Stimulated activated naive B cell treated with anti-CD40 and anti-IgM and Interleukin-4, amounts not matched to agents 10 μg/mL and 1 μg/mL and 100 μg/mL, for 72 hours (primary cell): ENCODE data around the gene CCDC69.
"Not testable (repeated sequence)": the region's sequence is repeated elsewhere in the genome, so short reads cannot be mapped to it uniquely, and the experiment has no call there.

Experiments used
- ATAC-seq, 2 donors: fragments of 150-1000 bp; cut with Tn5 transposase; replicated peaks; 2 replicates each; pipeline ENCODE4 v1.10.0; 2021; ENCODE audit warnings: moderate library complexity in 1 of 2
- DNase-seq: peaks from one replicate; pipeline ENCODE4 v3.0.0; 2021
- H3K27ac Mint-ChIP-seq: one replicate; pipeline ENCODE4 v1.8.0; 2022; ENCODE audit warnings: mild to moderate bottlenecking, mixed read lengths
- H3K27me3 Mint-ChIP-seq, 2 donors: one replicate each; pipeline ENCODE4 v1.8.0; 2022; ENCODE audit warnings: mixed read lengths in 2 of 2
- H3K36me3 Mint-ChIP-seq, 2 donors: one replicate each; pipeline ENCODE4 v1.8.0; 2022; ENCODE audit warnings: mixed read lengths in 2 of 2, mild to moderate bottlenecking in 1 of 2
- H3K4me1 Mint-ChIP-seq, 2 donors: one replicate each; pipeline ENCODE4 v1.8.0; 2022; ENCODE audit warnings: mixed read lengths in 2 of 2, mild to moderate bottlenecking in 1 of 2
- H3K4me3 Mint-ChIP-seq, 2 donors: one replicate each; pipeline ENCODE4 v1.8.0; 2022; ENCODE audit warnings: mild to moderate bottlenecking in 2 of 2, mixed read lengths in 2 of 2, moderate library complexity in 1 of 2
- H3K9me3 Mint-ChIP-seq, 2 donors: one replicate each; pipeline ENCODE4 v1.8.0; 2022; ENCODE audit warnings: mixed read lengths in 2 of 2, mild to moderate bottlenecking in 1 of 2

CCDC69 gene

DNA sequence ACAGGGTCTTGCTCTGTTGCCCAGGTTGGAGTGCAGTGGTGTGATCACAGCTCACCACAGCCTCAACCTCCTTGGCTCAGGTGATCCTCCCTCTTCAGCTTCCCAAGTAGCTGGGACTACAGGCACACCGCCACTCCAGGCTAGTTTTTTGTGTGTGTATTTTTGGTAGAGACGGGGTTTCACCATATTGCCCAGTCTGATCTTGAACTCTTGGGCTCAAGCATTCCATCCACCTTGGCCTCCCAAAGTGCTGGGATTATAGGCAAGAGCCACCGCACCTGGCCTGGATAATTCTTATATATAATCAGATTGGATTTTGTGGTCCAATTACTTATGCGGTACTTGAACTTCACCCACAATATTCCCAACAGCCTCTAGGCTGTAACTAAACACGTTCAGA is 19.8 kb downstream of the CCDC69 start:
- no peak for DNase-seq
- peaks cover 0 to 2% of the 10 kb centered on the region in 2 donors for H3K9me3 Mint-ChIP-seq
- H3K27ac Mint-ChIP-seq, result no peak overlapping the region
- no peaks in the 10 kb centered on the region for H3K27me3 Mint-ChIP-seq
- no peak overlapping the region for H3K4me3 Mint-ChIP-seq
- no peak for ATAC-seq
- H3K36me3 Mint-ChIP-seq, result peaks cover 28 to 45% of the 10 kb centered on the region in 2 donors
- peaks cover 38 to 60% of the 10 kb centered on the region in 2 donors for H3K4me1 Mint-ChIP-seq

DNA sequence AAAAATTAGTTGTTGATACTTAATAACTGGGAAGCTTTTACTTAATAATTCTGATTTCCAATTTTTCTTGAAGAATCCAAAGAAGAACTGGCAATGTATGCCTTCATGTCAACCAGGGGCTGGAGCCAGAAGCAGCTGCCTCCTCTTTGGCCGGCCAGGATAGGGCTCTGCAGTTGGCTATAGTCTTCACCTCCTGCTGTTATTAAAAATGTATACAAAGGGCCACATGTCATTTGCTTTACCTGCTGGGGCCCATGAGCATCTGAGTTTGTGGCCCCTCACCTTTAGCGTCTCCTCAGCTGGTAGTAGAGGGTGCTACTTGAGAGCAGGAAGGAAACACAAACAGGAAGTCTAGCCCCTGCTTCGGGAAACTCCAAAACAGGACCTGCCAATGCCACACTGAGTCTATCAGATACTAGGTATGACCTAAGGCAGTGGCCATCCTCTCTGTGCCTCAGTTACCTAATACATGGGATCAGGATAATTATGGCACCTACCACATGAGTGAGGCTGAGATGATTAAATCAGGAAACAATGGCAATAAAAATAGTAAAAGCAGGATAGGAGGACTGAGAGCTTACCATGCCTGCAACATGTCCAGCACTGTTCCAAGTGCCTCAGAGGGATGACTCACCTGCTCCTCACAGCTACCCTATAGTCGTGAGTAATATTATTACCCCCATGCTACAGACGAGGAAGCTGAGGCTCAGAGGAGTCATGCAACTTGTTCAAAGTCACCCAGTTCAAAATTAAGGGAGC is 21.3 kb downstream of the CCDC69 start:
- Mint-ChIP-seq H3K27ac (peak overlapping the region; percentile 57), H3K4me1 (peaks cover 31 to 46% of the 10 kb centered on the region in 2 donors), H3K27me3 (no peaks in the 10 kb centered on the region), H3K9me3 (peaks cover 0 to under 1% of the 10 kb centered on the region in 2 donors), H3K4me3 (no peak overlapping the region), H3K36me3 (peaks cover 27 to 53% of the 10 kb centered on the region in 2 donors)
- DNase-seq (no peak), ATAC-seq (peak; percentile 71 to 88)

DNA sequence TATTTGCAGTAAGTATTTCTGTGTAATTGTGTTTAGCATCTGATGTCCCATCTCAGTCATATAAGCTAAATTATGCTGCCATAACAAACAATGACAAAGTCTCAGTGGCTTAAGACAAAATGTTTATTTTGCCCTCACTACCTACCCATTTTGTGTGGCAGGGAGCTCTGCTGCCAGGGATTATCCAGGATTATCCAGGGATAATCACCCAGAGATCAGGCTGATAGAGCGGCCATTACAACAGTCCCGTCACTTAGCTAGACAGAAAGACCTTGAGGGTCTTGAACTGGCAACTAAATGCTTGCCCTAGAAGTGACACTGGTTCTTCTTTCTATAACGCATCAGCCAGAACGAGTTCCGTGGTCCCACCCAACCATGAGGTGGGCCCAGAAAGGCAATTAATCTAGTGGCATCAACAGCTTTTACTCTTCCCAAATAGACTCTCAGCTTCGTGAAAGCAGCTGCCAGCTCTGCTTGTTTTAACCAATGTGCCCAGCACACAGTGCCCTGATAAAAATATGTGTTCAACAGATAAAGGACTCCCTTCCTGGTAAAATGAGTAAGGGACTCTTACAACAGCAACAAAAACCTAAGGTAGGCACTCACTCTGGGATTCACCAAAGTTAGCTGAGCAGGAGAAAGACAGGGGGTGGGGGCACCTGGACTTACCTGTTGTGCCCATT is 22.8 kb downstream of the CCDC69 start:
- peaks cover 41 to 57% of the 10 kb centered on the region in 2 donors for H3K4me1 Mint-ChIP-seq
- H3K36me3 Mint-ChIP-seq, result peaks cover 37 to 66% of the 10 kb centered on the region in 2 donors

DNA sequence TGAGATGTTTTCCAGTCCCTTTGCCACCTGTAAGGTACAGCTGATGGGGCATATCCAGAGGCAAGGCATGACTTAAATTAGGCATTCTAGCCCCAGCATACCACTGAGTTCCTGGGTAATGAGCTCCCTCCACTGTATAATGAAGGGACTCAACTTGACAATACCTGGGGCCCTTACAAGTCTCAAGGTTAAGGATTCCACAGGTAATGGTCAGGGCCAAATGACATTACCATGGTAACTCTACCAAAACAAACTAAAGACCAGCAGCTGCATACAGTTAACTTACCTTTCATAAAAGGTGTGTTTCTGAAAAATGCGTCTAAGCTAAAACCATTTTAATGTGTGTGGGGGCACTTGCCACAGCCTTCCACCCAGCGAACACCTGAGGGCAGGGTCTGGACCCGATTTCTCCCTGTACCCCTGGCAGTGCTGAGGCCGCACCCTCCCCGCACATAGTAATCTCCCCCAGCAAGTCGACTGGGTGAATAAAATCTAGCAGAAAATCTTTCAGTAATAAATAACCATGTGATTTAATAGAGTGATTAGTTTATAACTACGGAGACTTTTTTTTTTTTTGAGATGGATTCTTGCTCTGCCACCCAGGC is 24.2 kb downstream of the CCDC69 start:
- H3K9me3 Mint-ChIP-seq, result peaks cover 3 to 5% of the 10 kb centered on the region in 2 donors
- H3K4me3 Mint-ChIP-seq, result no peak overlapping the region
- H3K27ac Mint-ChIP-seq, result no peak overlapping the region

More for the DNA sequence above, 22.8 kb downstream of the CCDC69 start:
- no peak for ATAC-seq
- Mint-ChIP-seq H3K27me3 (no peaks in the 10 kb centered on the region), H3K27ac (peak overlapping the region; percentile 56), H3K9me3 (peaks cover 3 to 5% of the 10 kb centered on the region in 2 donors), H3K4me3 (no peak overlapping the region)
- no peak for DNase-seq

DNA sequence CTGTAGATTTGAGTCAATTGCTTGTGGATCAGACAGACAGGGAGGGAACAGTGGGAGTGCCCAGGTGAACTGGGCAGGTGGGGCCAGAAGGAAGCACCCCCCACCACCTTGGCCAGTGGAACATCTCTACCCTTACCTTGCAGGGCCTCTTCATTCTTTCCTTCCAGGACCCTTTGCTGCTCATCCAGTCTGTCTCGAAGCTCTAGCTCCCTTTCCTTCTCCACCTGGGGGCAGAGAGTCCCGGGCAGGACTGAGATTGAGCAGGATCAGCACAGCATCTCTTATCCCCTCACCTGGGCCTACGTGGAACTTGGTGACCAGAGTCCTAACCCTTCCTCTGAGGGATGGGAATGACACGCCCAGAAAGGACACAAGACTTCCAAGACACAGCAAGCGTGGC is 25.0 kb downstream of the CCDC69 start:
- Mint-ChIP-seq H3K27me3 (no peaks in the 10 kb centered on the region), H3K36me3 (peaks cover 38 to 72% of the 10 kb centered on the region in 2 donors), H3K9me3 (peaks cover 3 to 5% of the 10 kb centered on the region in 2 donors), H3K27ac (no peak overlapping the region), H3K4me1 (peaks cover 42 to 63% of the 10 kb centered on the region in 2 donors), H3K4me3 (no peak overlapping the region)
- ATAC-seq (no peak), DNase-seq (no peak)

More for the DNA sequence above, 24.2 kb downstream of the CCDC69 start:
- Mint-ChIP-seq H3K27me3 (no peaks in the 10 kb centered on the region), H3K4me1 (peaks cover 38 to 58% of the 10 kb centered on the region in 2 donors), H3K36me3 (peaks cover 35 to 67% of the 10 kb centered on the region in 2 donors)
- DNase-seq (no peak), ATAC-seq (no peak)

DNA sequence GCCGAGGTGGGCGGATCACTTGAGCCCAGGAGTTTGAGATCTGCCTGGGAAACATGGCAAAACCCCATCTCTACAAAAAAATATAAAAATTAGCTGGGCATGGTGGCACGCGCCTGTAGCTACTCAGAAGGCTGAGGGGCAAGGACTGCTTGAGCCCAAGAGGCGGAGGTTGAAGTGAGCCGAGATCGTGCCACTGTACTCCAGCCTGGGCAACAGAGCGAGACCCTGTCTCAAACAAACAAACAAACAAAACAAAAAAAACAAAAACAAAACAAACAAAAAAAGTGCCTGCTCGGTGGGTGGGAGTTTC is 26.6 kb downstream of the CCDC69 start:
- not testable (repeated sequence) for H3K9me3 Mint-ChIP-seq, H3K27me3 Mint-ChIP-seq, DNase-seq, H3K4me3 Mint-ChIP-seq, ATAC-seq
- Mint-ChIP-seq H3K27ac (peak overlapping the region; percentile 92), H3K4me1 (peaks cover 39 to 64% of the 10 kb centered on the region in 2 donors), H3K36me3 (peaks cover 47 to 76% of the 10 kb centered on the region in 2 donors)

DNA sequence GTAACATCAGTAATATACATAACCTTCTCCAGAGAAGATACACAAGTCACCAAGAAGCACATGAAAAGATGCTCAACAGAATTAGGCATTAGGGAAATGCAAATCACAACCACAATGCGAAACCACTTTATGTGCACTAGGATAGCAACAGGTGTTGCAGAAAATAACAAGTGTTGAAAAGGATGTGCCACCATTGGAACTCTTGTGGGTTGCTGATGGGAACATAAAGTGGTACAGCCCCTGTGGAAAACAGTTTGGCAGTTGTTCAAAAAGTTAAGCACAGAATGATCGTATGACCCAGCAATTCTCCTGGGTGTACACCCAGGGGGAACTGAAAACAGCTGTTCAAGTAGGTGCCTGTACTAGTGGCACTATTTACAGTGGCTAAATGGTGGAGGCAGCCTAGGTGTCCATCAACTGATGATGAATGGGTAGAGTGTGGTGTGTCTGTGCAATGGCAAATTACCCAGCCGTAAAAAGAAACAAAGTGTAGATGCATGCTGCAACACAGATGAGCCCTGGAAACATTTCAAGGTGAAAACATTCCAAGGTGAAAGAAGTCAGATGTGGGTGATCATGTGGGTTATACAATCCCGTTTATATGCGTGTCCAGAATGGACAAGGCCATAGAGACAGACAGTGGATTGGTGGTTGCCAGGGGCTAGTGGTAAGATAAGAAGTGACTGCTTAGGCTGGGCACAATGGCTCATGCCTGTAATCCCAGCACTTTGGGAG is 27.2 kb downstream of the CCDC69 start:
- H3K36me3 Mint-ChIP-seq, result peaks cover 48 to 81% of the 10 kb centered on the region in 2 donors
- no peaks in the 10 kb centered on the region for H3K27me3 Mint-ChIP-seq
- H3K4me3 Mint-ChIP-seq, result peak overlapping the region; percentile 13 to 37
- peaks cover 39 to 68% of the 10 kb centered on the region in 2 donors for H3K4me1 Mint-ChIP-seq
- peak overlapping the region; percentile 92 for H3K27ac Mint-ChIP-seq
- ATAC-seq (peak; percentile 97 to 98), DNase-seq (peak; percentile 73)
- H3K9me3 Mint-ChIP-seq, result peaks cover 7 to 9% of the 10 kb centered on the region in 2 donors

DNA sequence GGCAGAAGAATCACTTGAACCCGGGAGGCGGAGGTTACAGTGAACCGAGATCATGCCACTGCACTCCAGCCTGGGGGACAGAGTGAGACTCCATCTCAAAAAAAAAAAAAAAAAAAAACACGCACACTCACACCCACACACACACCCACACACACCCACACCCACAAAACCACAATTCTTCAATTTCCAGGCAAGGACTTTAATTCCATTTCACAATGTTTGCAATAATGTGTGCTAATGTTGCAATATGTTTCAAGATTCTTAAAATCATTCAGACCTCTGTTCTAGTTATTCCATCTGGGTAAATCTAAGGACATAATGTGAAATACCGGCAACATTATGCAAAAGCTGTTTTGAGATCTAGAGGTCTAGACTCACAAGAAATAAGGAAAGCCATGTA is 28.3 kb downstream of the CCDC69 start:
- DNase-seq (no peak), ATAC-seq (no peak)
- peaks cover 52 to 84% of the 10 kb centered on the region in 2 donors for H3K36me3 Mint-ChIP-seq
- peak overlapping the region in 1 of 2 donors; percentile 16 for H3K4me3 Mint-ChIP-seq
- H3K4me1 Mint-ChIP-seq, result peaks cover 37 to 69% of the 10 kb centered on the region in 2 donors
- peaks cover 9 to 13% of the 10 kb centered on the region in 2 donors for H3K9me3 Mint-ChIP-seq
- no peaks in the 10 kb centered on the region for H3K27me3 Mint-ChIP-seq
- peak overlapping the region; percentile 92 for H3K27ac Mint-ChIP-seq

DNA sequence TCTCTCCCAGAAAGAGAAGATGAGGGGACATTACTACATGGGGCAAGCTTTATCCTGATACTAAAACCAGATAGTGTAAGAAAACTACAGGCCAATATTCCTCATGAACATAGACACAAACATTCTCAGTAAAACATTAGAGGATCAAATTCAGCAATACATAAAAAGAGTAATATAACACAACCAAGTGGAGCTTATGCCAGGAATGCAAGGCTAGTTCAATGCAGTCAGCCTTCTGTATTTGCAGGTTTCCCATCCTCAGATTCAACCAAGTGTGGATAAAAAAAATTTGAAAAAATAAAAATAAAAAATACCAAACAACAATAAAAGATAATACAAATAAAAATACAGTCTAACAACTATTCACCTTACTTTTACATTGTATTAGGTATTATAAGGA is 31.3 kb downstream of the CCDC69 start:
- DNase-seq, result no peak
- peaks cover 40 to 83% of the 10 kb centered on the region in 2 donors for H3K4me1 Mint-ChIP-seq
- no peak overlapping the region for H3K27ac Mint-ChIP-seq
- peaks cover 11 to 18% of the 10 kb centered on the region in 2 donors for H3K9me3 Mint-ChIP-seq
- H3K4me3 Mint-ChIP-seq, result no peak overlapping the region
- ATAC-seq, result no peak
- H3K27me3 Mint-ChIP-seq, result no peaks in the 10 kb centered on the region
- peaks cover 65 to 87% of the 10 kb centered on the region in 2 donors for H3K36me3 Mint-ChIP-seq

DNA sequence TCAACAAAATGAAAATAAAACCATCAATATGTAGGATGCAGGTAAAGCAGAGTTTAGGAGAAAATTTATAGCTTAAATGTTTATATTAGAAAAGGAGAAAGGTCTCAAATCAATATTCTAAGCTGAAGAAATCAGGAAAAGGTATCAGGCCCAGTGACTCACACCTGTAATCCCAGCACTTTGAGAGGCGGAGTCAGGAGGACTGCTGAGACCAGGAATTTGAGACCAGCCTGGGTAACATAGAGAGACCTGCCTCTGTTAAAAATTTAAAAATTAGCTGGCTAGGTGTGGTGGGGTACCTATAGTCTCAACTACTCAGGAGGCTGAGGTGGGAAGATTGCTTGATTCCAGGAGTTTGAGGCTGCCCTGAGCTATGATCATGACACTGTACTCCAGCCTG is 32.2 kb downstream of the CCDC69 start:
- H3K27me3 Mint-ChIP-seq, result no peaks in the 10 kb centered on the region
- peaks cover 7 to 14% of the 10 kb centered on the region in 2 donors for H3K9me3 Mint-ChIP-seq
- H3K36me3 Mint-ChIP-seq, result peaks cover 65 to 85% of the 10 kb centered on the region in 2 donors
- no peak for ATAC-seq
- DNase-seq, result no peak
- peak overlapping the region; percentile 84 for H3K27ac Mint-ChIP-seq
- H3K4me1 Mint-ChIP-seq, result peaks cover 38 to 78% of the 10 kb centered on the region in 2 donors
- peak overlapping the region in 1 of 2 donors; percentile 48 for H3K4me3 Mint-ChIP-seq

DNA sequence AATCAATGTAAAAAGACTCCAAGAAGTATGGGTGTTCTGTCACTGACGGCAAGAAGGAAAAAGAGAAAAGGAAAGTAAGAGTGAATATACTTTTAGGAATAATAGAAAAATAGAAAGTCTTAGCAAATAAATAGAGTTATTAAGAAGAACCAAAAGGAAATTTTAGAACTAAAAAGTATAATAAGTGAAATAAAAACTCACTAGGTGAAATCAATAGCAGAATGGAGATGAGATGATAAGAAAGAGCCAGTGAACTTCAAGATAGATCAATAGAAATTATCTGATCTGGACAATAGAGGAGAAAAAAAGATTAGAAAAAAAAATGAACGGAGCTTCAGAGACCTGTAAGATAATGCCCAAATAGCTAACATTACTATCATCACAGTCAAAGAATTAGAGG is 34.7 kb downstream of the CCDC69 start:
- Mint-ChIP-seq H3K4me1 (peaks cover 31 to 68% of the 10 kb centered on the region in 2 donors), H3K27ac (no peak overlapping the region)

DNA sequence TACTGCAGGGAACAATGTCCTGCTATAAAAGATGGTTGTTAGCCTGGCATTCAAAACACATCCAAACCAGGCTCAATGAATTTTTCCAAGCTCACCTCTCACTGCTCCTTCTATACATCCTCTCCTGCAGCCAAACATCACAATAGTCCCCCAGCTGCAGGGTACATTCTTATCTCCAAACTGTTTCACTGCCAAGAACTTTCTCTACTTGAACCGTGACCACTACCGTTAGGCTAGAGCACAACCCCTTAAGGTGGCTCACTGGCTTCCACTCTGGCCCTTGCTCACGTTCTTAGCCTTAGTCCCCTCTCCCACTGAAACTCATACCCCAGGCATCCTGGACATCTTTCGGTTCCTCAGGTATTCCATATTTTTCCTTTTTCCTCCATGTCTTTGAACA is 37.4 kb downstream of the CCDC69 start:
- H3K4me3 Mint-ChIP-seq, result no peak overlapping the region
- peaks cover 35 to 67% of the 10 kb centered on the region in 2 donors for H3K4me1 Mint-ChIP-seq
- no peak for ATAC-seq
- H3K27ac Mint-ChIP-seq, result no peak overlapping the region
- DNase-seq, result no peak
- peaks cover 4 to 9% of the 10 kb centered on the region in 2 donors for H3K9me3 Mint-ChIP-seq
- peaks cover 61 to 78% of the 10 kb centered on the region in 2 donors for H3K36me3 Mint-ChIP-seq
- no peaks in the 10 kb centered on the region for H3K27me3 Mint-ChIP-seq

More for the DNA sequence above, 34.7 kb downstream of the CCDC69 start:
- peaks cover 66 to 80% of the 10 kb centered on the region in 2 donors for H3K36me3 Mint-ChIP-seq
- ATAC-seq, result no peak
- H3K4me3 Mint-ChIP-seq, result no peak overlapping the region
- H3K27me3 Mint-ChIP-seq, result no peaks in the 10 kb centered on the region
- peaks cover 7 to 13% of the 10 kb centered on the region in 2 donors for H3K9me3 Mint-ChIP-seq
- no peak for DNase-seq

DNA sequence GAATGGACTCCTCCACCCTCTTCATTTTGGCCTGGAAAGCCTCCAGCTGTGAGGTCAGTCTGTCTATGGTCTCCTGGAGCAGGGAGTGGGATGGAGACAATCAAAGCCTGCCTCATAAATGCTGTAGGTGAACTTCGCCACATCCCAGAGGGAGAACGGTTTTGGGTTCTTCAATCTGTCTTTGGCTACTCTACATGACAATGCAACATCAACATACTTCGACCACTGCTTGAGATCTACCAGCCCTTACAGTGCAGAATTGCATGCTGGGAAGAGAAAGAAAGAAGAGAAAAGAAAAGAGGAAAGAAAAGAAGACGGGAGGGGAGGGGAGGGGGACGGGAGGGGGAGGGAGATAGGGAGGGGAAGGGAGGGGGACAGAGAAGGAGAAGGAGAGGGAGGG is 37.8 kb downstream of the CCDC69 start:
- ATAC-seq (no peak), DNase-seq (no peak)
- H3K4me1 Mint-ChIP-seq, result peaks cover 31 to 65% of the 10 kb centered on the region in 2 donors
- no peak overlapping the region for H3K4me3 Mint-ChIP-seq
- no peak overlapping the region for H3K27ac Mint-ChIP-seq
- peaks cover 2 to 6% of the 10 kb centered on the region in 2 donors for H3K9me3 Mint-ChIP-seq
- no peaks in the 10 kb centered on the region for H3K27me3 Mint-ChIP-seq
- peaks cover 60 to 78% of the 10 kb centered on the region in 2 donors for H3K36me3 Mint-ChIP-seq
